Natural killer cell (primary cell): ENCODE results near the gene GNAI1. TPM values are rescaled to one million over a fixed set of nuclear protein-coding genes. Genes with fewer than 3 reads are reported as not detected.

ENCODE experiments used
- ATAC-seq, 3 donors: fragments of 150-1000 bp in 2 of 3; fragments of 200-7000 bp in 1 of 3; cut with Tn5 transposase; 1 replicate in 1 of 3; 2 replicates in 2 of 3; pipeline ENCODE4 v1.10.0; 2021; ENCODE audit warnings: mild to moderate bottlenecking in 2 of 3, moderate library complexity in 2 of 3
- DNase-seq, 2 donors: peaks; one replicate each; pipeline versions ENCODE4 v3.0.0 to v3.0.0-alpha.2; 2013 to 2021; ENCODE audit warnings: mixed read lengths in 1 of 2
- H3K27ac ChIP-seq: one replicate; pipeline ENCODE4 v1.5.1; 2013; ENCODE audit warnings: mild to moderate bottlenecking, low read length
- H3K27me3 ChIP-seq: one replicate; pipeline ENCODE4 v1.6.1; 2013; ENCODE audit warnings: low read length; ENCODE audit not compliant: control insufficient read depth, insufficient read depth
- H3K36me3 ChIP-seq: one replicate; pipeline ENCODE4 v1.6.1; 2013; ENCODE audit warnings: low read length; ENCODE audit not compliant: control insufficient read depth, insufficient read depth
- H3K4me1 ChIP-seq: one replicate; pipeline ENCODE4 v1.6.1; 2013; ENCODE audit warnings: low read length; ENCODE audit not compliant: control insufficient read depth, insufficient read depth
- H3K4me3 ChIP-seq: one replicate; pipeline ENCODE4 v1.5.1; 2013; ENCODE audit warnings: low read length
- H3K9me3 ChIP-seq: one replicate; pipeline ENCODE4 v1.6.1; 2013; ENCODE audit warnings: low read length; ENCODE audit not compliant: control insufficient read depth, insufficient read depth
- H3K27ac Mint-ChIP-seq, 2 donors: one replicate each; pipeline ENCODE4 v1.8.0; 2022; ENCODE audit warnings: mild to moderate bottlenecking in 2 of 2, mixed read lengths in 2 of 2, moderate library complexity in 1 of 2
- H3K27me3 Mint-ChIP-seq, 2 donors: one replicate each; pipeline ENCODE4 v1.8.0; 2022; ENCODE audit warnings: low read depth in 2 of 2, mixed read lengths in 2 of 2
- H3K36me3 Mint-ChIP-seq: one replicate; pipeline ENCODE4 v1.8.0; 2022; ENCODE audit warnings: mixed read lengths
- H3K4me1 Mint-ChIP-seq, 2 donors: one replicate each; pipeline ENCODE4 v1.8.0; 2022; ENCODE audit warnings: mixed read lengths in 2 of 2
- H3K4me3 Mint-ChIP-seq: one replicate; pipeline ENCODE4 v1.8.0; 2022; ENCODE audit warnings: mild to moderate bottlenecking, moderate library complexity, mixed read lengths
- H3K9me3 Mint-ChIP-seq, 2 donors: one replicate each; pipeline ENCODE4 v1.8.0; 2022; ENCODE audit warnings: mixed read lengths in 2 of 2
- WGBS: methylation state at CpG from one replicate; pipeline ENCODE4 v1.1.7; 2013; ENCODE audit warnings: missing lambda C conversion rate; ENCODE audit not compliant: insufficient coverage; 5-methylcytosine and 5-hydroxymethylcytosine counted together
- intact Hi-C: fragments of 100-400 bp; cut with micrococcal nuclease; formaldehyde crosslinking; loops from one replicate; pipeline ENCODE4 v1.14.2; 2022
- total RNA-seq, 4 donors: library from RNA; stranded (reverse); fragments of 120-200 nt in 1 of 4; gene quantifications; one replicate each; pipeline versions ENCODE4 v1.2.3 to v1.2.4, GENCODE V29; 2013 to 2022
- TF ChIP-seq, protein P1 (sequence below): fragments of 200-600 bp; IDR thresholded peaks from one replicate; pipeline ENCODE4 v1.8.0; 2022; ENCODE audit warnings: antibody characterized with exemption

The GNAI1 gene
- total RNA-seq, 3 donors from 2014 or later (not counting 1 experiment from before 2014, with no cell fraction given): 0.59 to 1.1 (median 0.68) TPM

DNA sequence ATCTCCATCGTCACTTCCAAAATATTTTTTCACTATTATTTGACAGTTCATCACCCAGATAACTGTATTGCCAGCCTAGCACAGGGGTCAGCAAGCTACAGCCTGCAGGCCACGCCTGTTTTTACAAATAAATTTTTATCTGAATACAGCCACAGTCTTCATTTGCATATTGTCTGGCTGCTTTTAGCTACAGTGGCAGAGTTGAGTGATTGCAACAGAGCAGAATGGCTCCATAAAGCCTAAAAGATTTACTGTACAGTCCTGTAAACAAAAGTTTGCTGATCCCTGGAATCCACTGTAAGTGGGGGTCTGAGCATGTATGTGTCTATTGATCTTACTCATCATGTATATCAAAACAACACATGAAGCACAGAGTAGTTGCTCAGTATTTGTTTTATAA, 45.9 kb upstream of the GNAI1 start:
- Mint-ChIP-seq H3K9me3 (no peaks in the 10 kb centered on the region), H3K27ac (no peak overlapping the region), H3K4me1 (no peaks in the 10 kb centered on the region), H3K4me3 (no peak overlapping the region), H3K27me3 (no peaks in the 10 kb centered on the region), H3K36me3 (no peaks in the 10 kb centered on the region)
- TF ChIP-seq, protein P1, sequence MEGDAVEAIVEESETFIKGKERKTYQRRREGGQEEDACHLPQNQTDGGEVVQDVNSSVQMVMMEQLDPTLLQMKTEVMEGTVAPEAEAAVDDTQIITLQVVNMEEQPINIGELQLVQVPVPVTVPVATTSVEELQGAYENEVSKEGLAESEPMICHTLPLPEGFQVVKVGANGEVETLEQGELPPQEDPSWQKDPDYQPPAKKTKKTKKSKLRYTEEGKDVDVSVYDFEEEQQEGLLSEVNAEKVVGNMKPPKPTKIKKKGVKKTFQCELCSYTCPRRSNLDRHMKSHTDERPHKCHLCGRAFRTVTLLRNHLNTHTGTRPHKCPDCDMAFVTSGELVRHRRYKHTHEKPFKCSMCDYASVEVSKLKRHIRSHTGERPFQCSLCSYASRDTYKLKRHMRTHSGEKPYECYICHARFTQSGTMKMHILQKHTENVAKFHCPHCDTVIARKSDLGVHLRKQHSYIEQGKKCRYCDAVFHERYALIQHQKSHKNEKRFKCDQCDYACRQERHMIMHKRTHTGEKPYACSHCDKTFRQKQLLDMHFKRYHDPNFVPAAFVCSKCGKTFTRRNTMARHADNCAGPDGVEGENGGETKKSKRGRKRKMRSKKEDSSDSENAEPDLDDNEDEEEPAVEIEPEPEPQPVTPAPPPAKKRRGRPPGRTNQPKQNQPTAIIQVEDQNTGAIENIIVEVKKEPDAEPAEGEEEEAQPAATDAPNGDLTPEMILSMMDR: no peak
- Histone ChIP-seq H3K36me3 (no peaks in the 10 kb centered on the region), H3K9me3 (no peaks in the 10 kb centered on the region), H3K4me3 (no peak overlapping the region), H3K27me3 (no peaks in the 10 kb centered on the region), H3K27ac (no peak overlapping the region), H3K4me1 (no peaks in the 10 kb centered on the region)
- ATAC-seq (no peak), DNase-seq (no peak)
- intact Hi-C loops: no loop called here
- WGBS: 49% methylated on average over 2 of the region's 2 CpGs

DNA sequence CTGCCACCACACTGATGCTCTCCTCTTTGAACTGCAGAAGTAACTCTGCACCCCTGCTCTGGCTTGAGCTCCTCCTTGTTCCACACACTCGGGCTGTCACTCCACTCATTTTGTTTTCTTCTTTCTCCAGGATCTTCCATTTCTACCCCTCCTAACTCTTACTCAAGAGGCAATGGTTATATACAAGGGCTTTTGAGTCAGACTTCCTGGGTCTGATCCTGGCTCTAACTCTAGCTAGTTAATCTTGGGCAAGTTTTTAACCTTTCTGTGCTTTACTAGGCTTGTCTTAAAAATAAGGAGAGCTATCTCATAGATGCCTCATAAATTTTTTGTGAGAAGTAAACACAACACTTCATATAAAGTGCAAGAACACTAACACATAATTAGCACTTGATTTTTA, 45.3 kb upstream of the GNAI1 start:
- H3K27ac Mint-ChIP-seq: no peak overlapping the region
- H3K27ac ChIP-seq: no peak overlapping the region
- no peaks in the 10 kb centered on the region for H3K4me1 Mint-ChIP-seq

DNA sequence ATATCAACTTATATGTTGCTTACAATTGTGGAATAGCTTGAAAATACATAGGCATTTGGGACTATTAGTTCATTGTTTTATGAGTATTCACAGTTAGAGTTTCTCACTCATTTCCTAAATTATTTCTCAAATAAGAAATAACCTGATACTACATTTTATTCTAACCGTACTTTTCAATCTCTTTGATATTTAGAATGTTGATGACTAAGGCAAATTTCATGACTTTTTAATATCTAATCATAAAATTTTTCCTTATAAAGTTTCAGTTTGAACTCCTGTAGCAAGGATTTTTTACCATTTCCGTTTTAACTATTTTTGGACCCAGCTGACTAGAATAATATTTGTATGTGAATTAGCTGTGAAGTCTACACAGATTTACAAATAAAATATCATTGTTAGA, 41.3 kb upstream of the GNAI1 start:
- H3K36me3 ChIP-seq: no peaks in the 10 kb centered on the region
- no peak overlapping the region for H3K27ac ChIP-seq
- ATAC-seq (no peak), DNase-seq (no peak)
- intact Hi-C loops: no loop called here
- H3K4me3 ChIP-seq: no peak overlapping the region
- no peaks in the 10 kb centered on the region for H3K9me3 ChIP-seq
- H3K4me1 ChIP-seq: no peaks in the 10 kb centered on the region
- TF ChIP-seq, protein P1: no peak
- no CpG with 5 or more reads among the region's 2 CpGs for WGBS
- no peaks in the 10 kb centered on the region for H3K27me3 ChIP-seq
- H3K4me1 Mint-ChIP-seq: no peaks in the 10 kb centered on the region
- no peak overlapping the region for H3K27ac Mint-ChIP-seq
- no peaks in the 10 kb centered on the region for H3K9me3 Mint-ChIP-seq
- no peaks in the 10 kb centered on the region for H3K36me3 Mint-ChIP-seq
- H3K27me3 Mint-ChIP-seq: no peaks in the 10 kb centered on the region
- H3K4me3 Mint-ChIP-seq: no peak overlapping the region

More for the DNA sequence above, 45.3 kb upstream of the GNAI1 start:
- WGBS: 62% methylated on average over 1 of the region's 1 CpG
- DNase-seq (no peak), ATAC-seq (no peak)
- Histone ChIP-seq H3K4me3 (no peak overlapping the region), H3K36me3 (no peaks in the 10 kb centered on the region), H3K9me3 (no peaks in the 10 kb centered on the region), H3K4me1 (no peaks in the 10 kb centered on the region), H3K27me3 (no peaks in the 10 kb centered on the region)
- H3K36me3 Mint-ChIP-seq: no peaks in the 10 kb centered on the region
- no peak overlapping the region for H3K4me3 Mint-ChIP-seq
- H3K9me3 Mint-ChIP-seq: no peaks in the 10 kb centered on the region
- intact Hi-C loops: no loop called here
- no peaks in the 10 kb centered on the region for H3K27me3 Mint-ChIP-seq
- TF ChIP-seq, protein P1: no peak

DNA sequence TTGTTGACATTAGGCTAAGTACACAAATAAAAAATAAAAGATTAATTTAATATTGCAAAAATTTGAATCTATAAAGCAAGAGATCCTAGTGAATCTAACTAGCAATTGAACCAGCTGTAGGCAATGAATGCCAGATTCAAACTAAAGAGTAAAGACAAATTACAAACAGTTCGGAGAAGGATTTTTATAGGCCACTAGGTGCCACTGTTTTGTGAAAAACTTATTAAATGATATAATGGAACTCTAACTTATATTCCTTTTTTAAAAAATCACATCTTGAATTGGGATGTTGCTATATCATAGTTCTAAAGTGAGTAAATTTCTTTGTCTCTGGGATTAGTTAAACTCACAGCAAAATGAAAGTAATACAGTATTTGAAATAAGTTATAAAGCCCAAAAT, 39.1 kb upstream of the GNAI1 start:
- no peak for ATAC-seq
- TF ChIP-seq, protein P1: no peak
- WGBS: no CpG with 5 or more reads among the region's 1 CpG
- no peak overlapping the region for H3K4me3 Mint-ChIP-seq
- intact Hi-C loops: no loop called here
- no peaks in the 10 kb centered on the region for H3K36me3 ChIP-seq
- H3K4me1 Mint-ChIP-seq: no peaks in the 10 kb centered on the region
- no peaks in the 10 kb centered on the region for H3K9me3 Mint-ChIP-seq
- H3K9me3 ChIP-seq: no peaks in the 10 kb centered on the region
- peak in 1 of 2 donors; percentile 19 for DNase-seq
- H3K36me3 Mint-ChIP-seq: no peaks in the 10 kb centered on the region
- H3K4me3 ChIP-seq: no peak overlapping the region
- H3K27me3 ChIP-seq: no peaks in the 10 kb centered on the region
- H3K4me1 ChIP-seq: no peaks in the 10 kb centered on the region
- H3K27me3 Mint-ChIP-seq: no peaks in the 10 kb centered on the region
- no peak overlapping the region for H3K27ac ChIP-seq
- H3K27ac Mint-ChIP-seq: no peak overlapping the region
